HCT116 (cell line): ENCODE measurements around the gene RASL10B. TPM values are rescaled to one million over a fixed set of nuclear protein-coding genes. Genes with fewer than 3 reads are reported as not detected.

Source experiments
- ATAC-seq: fragments of 200-7000 bp; cut with Tn5 transposase; 2 replicates; pipeline ENCODE4 v1.9.1; 2020; ENCODE audit warnings: mild to moderate bottlenecking, moderate library complexity
- BruUV-seq: library from RNA; stranded (reverse); fragments of 400-500 nt; replicated peaks from 2 replicates; lab custom pipeline; 2021; lab: Mats Ljungman, UMichigan
- CTCF ChIA-PET: fragments of 300-600 bp; sonication (Branson Sonifier 250); formaldehyde crosslinking; loops from one replicate; lab custom pipeline; 2021; ENCODE audit warnings: antibody characterized with exemption; lab: Charles Lee
- POLR2A ChIA-PET: fragments of 300-600, 350-600 bp; sonication (Branson Sonifier 250); formaldehyde crosslinking; loops from one replicate; lab custom pipeline; 2021; ENCODE audit warnings: antibody characterized with exemption; lab: Charles Lee
- RAD21 ChIA-PET, 2 experiments: fragments of 300-600 bp; sonication (Branson Sonifier 250); formaldehyde crosslinking; loops; one replicate each; lab custom pipeline; 2023; ENCODE audit warnings: low total read pairs in 2 of 2; ENCODE audit not compliant: uncharacterized antibody in 2 of 2, unreplicated experiment in 2 of 2, low non-redundant PET in 1 of 2; lab: Charles Lee
- DNase-seq: peaks from one replicate; pipeline ENCODE4 v3.0.0-alpha.2; 2010; ENCODE audit warnings: low read depth, low spot score
- H2AFZ ChIP-seq: fragments of 200-600 bp; shearing (Covaris generic), sonication (generic); 2 replicates; pipeline ENCODE4 v1.6.1; 2017; ENCODE audit warnings: low read depth, mixed run types, mixed read lengths, antibody characterized with exemption, low read length; ENCODE audit not compliant: poor library complexity, severe bottlenecking
- H3K27ac ChIP-seq: 2 replicates; pipeline ENCODE4 v1.5.1; 2012; ENCODE audit warnings: low read depth, low read length
- H3K27me3 ChIP-seq: fragments of 200-600 bp; sonication (generic); 2 replicates; pipeline ENCODE4 v1.6.1; 2016; ENCODE audit warnings: mixed run types, low read length, mixed read lengths; ENCODE audit not compliant: insufficient read depth
- H3K36me3 ChIP-seq, 2 experiments: fragments of 200-500 bp in 1 of 2; fragments of 200-600 bp in 1 of 2; sonication (Bioruptor generic) in 1 of 2; sonication (generic) in 1 of 2; 2 replicates each; pipeline versions ENCODE4 v1.5.1 to v1.6.1; 2014 to 2016; ENCODE audit warnings: low read length in 2 of 2, inconsistent platforms in 1 of 2, mixed read lengths in 1 of 2, mixed run types in 1 of 2; ENCODE audit not compliant: insufficient read depth in 2 of 2, control insufficient read depth in 1 of 2
- H3K4me1 ChIP-seq, 2 experiments: fragments of 200-600 bp in 1 of 2; sonication (generic) in 1 of 2; 2 replicates each; pipeline versions ENCODE4 v1.5.1 to v1.6.1; 2012 to 2017; ENCODE audit warnings: low read length in 2 of 2, inconsistent platforms in 1 of 2, mild to moderate bottlenecking in 1 of 2, mixed read lengths in 1 of 2, mixed run types in 1 of 2, moderate library complexity in 1 of 2; ENCODE audit not compliant: insufficient read depth in 2 of 2, control insufficient read depth in 1 of 2
- H3K4me2 ChIP-seq: fragments of 200-600 bp; sonication (generic); 2 replicates; pipeline ENCODE4 v1.6.1; 2017; ENCODE audit warnings: mixed run types, low read length, mixed read lengths
- H3K4me3 ChIP-seq, 2 experiments: fragments of 200-600 bp in 1 of 2; sonication (generic) in 1 of 2; replicated peaks in 1 of 2; 2 replicates each; pipeline ENCODE4 v1.5.1; 2011 to 2016; ENCODE audit warnings: low read length in 2 of 2, control low read depth in 1 of 2, low read depth in 1 of 2, mild to moderate bottlenecking in 1 of 2, mixed read lengths in 1 of 2, mixed run types in 1 of 2
- H3K79me2 ChIP-seq: fragments of 200-600 bp; sonication (generic); 2 replicates; pipeline ENCODE4 v1.6.1; 2017; ENCODE audit warnings: mild to moderate bottlenecking, mixed run types, low read length, moderate library complexity, mixed read lengths; ENCODE audit not compliant: insufficient read depth
- H3K9ac ChIP-seq: fragments of 200-600 bp; sonication (generic); 2 replicates; pipeline ENCODE4 v1.6.1; 2016; ENCODE audit warnings: low read length, mixed read lengths
- H3K9me2 ChIP-seq: fragments of 200-600 bp; sonication (generic), shearing (Covaris generic); 2 replicates; pipeline ENCODE4 v1.6.1; 2017; ENCODE audit warnings: mixed run types, mild to moderate bottlenecking, moderate library complexity; ENCODE audit not compliant: insufficient read depth
- H3K9me3 ChIP-seq, 2 experiments: fragments of 200-500 bp in 1 of 2; fragments of 200-600 bp in 1 of 2; sonication (Bioruptor generic) in 1 of 2; sonication (generic) in 1 of 2; 2 replicates each; pipeline ENCODE4 v1.6.1; 2014 to 2017; ENCODE audit warnings: low read length in 2 of 2, mixed read lengths in 2 of 2, inconsistent platforms in 1 of 2, low read depth in 1 of 2, mild to moderate bottlenecking in 1 of 2, mixed run types in 1 of 2, moderate library complexity in 1 of 2; ENCODE audit not compliant: control insufficient read depth in 1 of 2, insufficient read depth in 1 of 2
- H4K20me1 ChIP-seq: fragments of 200-600 bp; sonication (generic), shearing (Covaris generic); 2 replicates; pipeline ENCODE4 v1.6.1; 2017; ENCODE audit warnings: mixed run types, mild to moderate bottlenecking, moderate library complexity; ENCODE audit not compliant: insufficient read depth
- EGR1 ChIP-seq: IDR thresholded peaks from 2 replicates; pipeline ENCODE4 v1.6.1; 2012; ENCODE audit warnings: low read depth
- EZH2 ChIP-seq: fragments of 200-600 bp; sonication (generic); IDR thresholded peaks from 2 replicates; pipeline ENCODE4 v1.6.1; 2017; ENCODE audit warnings: antibody characterized with exemption, mixed run types
- EZH2phosphoT487 ChIP-seq: fragments of 200-600 bp; IDR thresholded peaks from 2 replicates; pipeline ENCODE4 v1.6.1; 2018; ENCODE audit warnings: antibody characterized with exemption, borderline replicate concordance
- FOSL1 ChIP-seq: IDR thresholded peaks from 2 replicates; pipeline ENCODE4 v1.6.1; 2012; ENCODE audit warnings: low read depth
- JUND ChIP-seq: IDR thresholded peaks from 2 replicates; pipeline ENCODE4 v1.6.1; 2012
- POLR2A ChIP-seq: IDR thresholded peaks from 2 replicates; pipeline ENCODE4 v1.7.0; 2011; ENCODE audit warnings: borderline replicate concordance; ENCODE audit not compliant: insufficient read depth, insufficient read length; ENCODE audit errors: extremely low read depth
- RAD21 ChIP-seq: IDR thresholded peaks from 2 replicates; pipeline ENCODE4 v1.6.1; 2012; ENCODE audit warnings: low read depth, mild to moderate bottlenecking
- SIN3A ChIP-seq: IDR thresholded peaks from 2 replicates; pipeline ENCODE4 v1.6.1; 2012; ENCODE audit warnings: low read depth
- TCF7L2 ChIP-seq: IDR thresholded peaks from 2 replicates; pipeline ENCODE4 v1.7.0; 2011; ENCODE audit warnings: borderline replicate concordance, inconsistent platforms; ENCODE audit not compliant: insufficient read depth, insufficient read length; ENCODE audit errors: extremely low read depth
- ZFX ChIP-seq: fragments of 450-650 bp; IDR thresholded peaks from 2 replicates; pipeline ENCODE4 v1.6.1; 2017
- intact Hi-C: fragments of 100-400 bp; cut with micrococcal nuclease; formaldehyde crosslinking; loops from 2 replicates; pipeline ENCODE4 v1.10.0; 2022
- total RNA-seq: library from RNA; stranded (reverse); gene quantifications from one replicate; pipeline ENCODE4 v1.2.1, GENCODE V29; 2021; ENCODE audit not compliant: unreplicated experiment

RASL10B gene
- total RNA-seq, 1 experiment from 2014 or later: 0.15 TPM

DNA sequence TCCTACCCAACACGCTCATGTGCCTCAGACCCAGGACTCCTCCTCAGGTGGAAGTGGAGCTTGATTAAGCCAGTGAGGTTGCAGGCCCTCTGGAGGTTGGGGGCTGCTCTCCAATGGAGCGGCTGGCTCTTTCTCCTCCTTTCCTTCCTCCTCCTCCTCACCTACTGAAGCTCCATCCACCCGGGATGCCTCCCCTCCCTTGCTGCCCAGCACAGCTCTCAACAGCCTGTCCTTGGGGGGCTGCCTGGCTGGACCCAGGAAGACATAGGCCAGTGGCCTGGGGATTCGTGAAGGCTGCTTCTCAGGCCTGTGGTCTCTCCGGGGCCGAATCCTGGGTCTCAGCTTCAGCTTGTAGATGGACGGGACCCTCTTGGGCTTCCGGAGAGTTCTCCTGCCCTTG lies 13.4 kb downstream of the RASL10B start:
- Histone ChIP-seq H3K9me3 (no peaks in the 10 kb centered on the region), H3K79me2 (no peaks in the 10 kb centered on the region), H3K27ac (no peak overlapping the region), H4K20me1 (no peaks in the 10 kb centered on the region), H3K4me3 (no peak overlapping the region), H2AFZ (no peak overlapping the region), H3K9ac (no peak overlapping the region), H3K4me2 (no peak overlapping the region), H3K27me3 (peaks cover 4% of the 10 kb centered on the region; the same call in 1 of the 2 replicates), H3K4me1 (no peaks in the 10 kb centered on the region), H3K36me3 (no peaks in the 10 kb centered on the region), H3K9me2 (no peaks in the 10 kb centered on the region)
- intact Hi-C loops: loop anchor here (5.0 to 10.0 kb wide), 5 partner anchors 433 to 1320 kb away; no protein-coding TSS in a partner anchor
- no peak for DNase-seq
- no TSS peak for BruUV-seq
- RAD21 ChIA-PET: no interaction called here
- no peak for TF ChIP-seq FOSL1
- no peak for TF ChIP-seq TCF7L2
- no peak for TF ChIP-seq EZH2
- TF ChIP-seq ZFX: no peak
- TF ChIP-seq EZH2phosphoT487: no peak
- no peak for TF ChIP-seq SIN3A
- CTCF ChIA-PET: no interaction called here
- POLR2A ChIA-PET: no interaction called here
- ATAC-seq: no peak

DNA sequence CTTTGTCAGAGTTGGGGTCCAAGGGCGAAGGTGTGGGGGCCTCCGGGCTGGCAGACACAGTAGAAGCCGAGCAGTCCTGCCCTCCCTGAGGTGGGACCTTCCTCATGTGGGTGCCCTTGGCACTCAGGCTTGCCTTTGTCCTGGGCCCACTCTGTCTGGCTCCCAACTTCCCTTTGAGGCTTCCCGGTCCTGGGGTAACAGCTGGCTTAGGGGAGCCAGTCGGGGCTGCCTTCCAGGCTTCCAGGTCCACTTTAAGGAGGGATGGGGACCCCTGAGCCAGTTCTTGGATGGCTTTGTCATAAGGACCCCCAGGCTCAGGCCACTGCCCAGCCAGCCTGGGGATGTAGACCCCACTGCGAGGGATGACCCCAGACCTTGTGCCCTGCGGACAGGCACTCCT lies 13.8 kb downstream of the RASL10B start:
- H3K36me3 ChIP-seq: no peaks in the 10 kb centered on the region
- no peaks in the 10 kb centered on the region for H3K9me3 ChIP-seq
- no peaks in the 10 kb centered on the region for H3K4me1 ChIP-seq
- peaks cover 4% of the 10 kb centered on the region; the same call in 1 of the 2 replicates for H3K27me3 ChIP-seq
- no peak for DNase-seq
- ChIA-PET CTCF (interaction anchor here (0.7 kb wide), 1 partner anchor 113 kb away, joined by 3 read pairs; no protein-coding TSS in a partner anchor), POLR2A (no interaction called here), RAD21 (no interaction called here)
- no peaks in the 10 kb centered on the region for H3K9me2 ChIP-seq
- H2AFZ ChIP-seq: no peak overlapping the region
- no peak overlapping the region for H3K4me3 ChIP-seq
- no peak overlapping the region for H3K9ac ChIP-seq
- H4K20me1 ChIP-seq: no peaks in the 10 kb centered on the region
- H3K4me2 ChIP-seq: no peak overlapping the region
- H3K27ac ChIP-seq: no peak overlapping the region
- no peak for ATAC-seq
- intact Hi-C loops: loop anchor here (5.0 to 10.0 kb wide), 5 partner anchors 433 to 1320 kb away; no protein-coding TSS in a partner anchor
- no peak for TF ChIP-seq JUND
- TF ChIP-seq ZFX: no peak
- TF ChIP-seq EGR1: no peak
- no peak for TF ChIP-seq POLR2A
- no peak for TF ChIP-seq RAD21
- no peak for TF ChIP-seq EZH2
- no peak for TF ChIP-seq TCF7L2
- BruUV-seq: no TSS peak
- no peaks in the 10 kb centered on the region for H3K79me2 ChIP-seq
